WTC11 (cell line): ENCODE data around the gene SH3TC1. TPM values are rescaled to one million over a fixed set of nuclear protein-coding genes. Genes with fewer than 3 reads are reported as not detected.

ENCODE experiments used
- ATAC-seq: fragments of 200-7000 bp; cut with Tn5 transposase; 2 replicates; pipeline ENCODE4 v1.10.0; 2021; ENCODE audit warnings: mild to moderate bottlenecking, moderate library complexity
- CTCF ChIA-PET: fragments of 300-600 bp; sonication (Branson Sonifier 250); formaldehyde crosslinking; loops from one replicate; lab custom pipeline; 2021; ENCODE audit warnings: antibody characterized with exemption; lab: Charles Lee
- POLR2A ChIA-PET: fragments of 350-600 bp; sonication (Branson Sonifier 250); formaldehyde crosslinking; loops from one replicate; lab custom pipeline; 2021; ENCODE audit warnings: antibody characterized with exemption; lab: Charles Lee
- DNase-seq: peaks from one replicate; pipeline ENCODE4 v3.0.0; 2021; ENCODE audit warnings: low spot score
- H3K27ac Mint-ChIP-seq: 2 replicates; pipeline ENCODE4 v1.8.0; 2021; ENCODE audit warnings: mixed read lengths
- H3K27me3 Mint-ChIP-seq: 2 replicates; pipeline ENCODE4 v1.8.0; 2021; ENCODE audit warnings: low read depth, mild to moderate bottlenecking, moderate library complexity, mixed read lengths
- H3K36me3 Mint-ChIP-seq: 2 replicates; pipeline ENCODE4 v1.8.0; 2021; ENCODE audit warnings: mixed read lengths
- H3K4me1 Mint-ChIP-seq: 2 replicates; pipeline ENCODE4 v1.8.0; 2022; ENCODE audit warnings: mixed read lengths
- H3K4me3 Mint-ChIP-seq: 2 replicates; pipeline ENCODE4 v1.8.0; 2021; ENCODE audit warnings: mild to moderate bottlenecking, moderate library complexity, mixed read lengths
- H3K9me3 Mint-ChIP-seq: 2 replicates; pipeline ENCODE4 v1.8.0; 2021; ENCODE audit warnings: mixed read lengths
- ARID4B ChIP-seq: sonication (generic); formaldehyde crosslinking; IDR thresholded peaks from 2 replicates; pipeline ENCODE4 v1.8.0; 2023; ENCODE audit warnings: missing genetic modification reagents, mild to moderate bottlenecking, borderline replicate concordance
- CBFB ChIP-seq: sonication (generic); formaldehyde crosslinking; IDR thresholded peaks from 2 replicates; pipeline ENCODE4 v1.8.1; 2022; ENCODE audit warnings: mild to moderate bottlenecking, low read depth, missing genetic modification reagents
- ERG ChIP-seq: fragments of 250-450 bp; sonication (Bioruptor Pico); IDR thresholded peaks from 2 replicates; pipeline ENCODE4 v1.8.0; 2021; ENCODE audit warnings: mild to moderate bottlenecking
- ETV6 ChIP-seq: sonication (generic); formaldehyde crosslinking; IDR thresholded peaks from 2 replicates; pipeline ENCODE4 v1.8.1; 2022; ENCODE audit warnings: mild to moderate bottlenecking, missing genetic modification reagents
- GRHL2 ChIP-seq: fragments of 250-450 bp; sonication (Bioruptor Pico); IDR thresholded peaks from 2 replicates; pipeline ENCODE4 v1.8.0; 2022; ENCODE audit warnings: mild to moderate bottlenecking, moderate library complexity; ENCODE audit not compliant: insufficient replicate concordance, severe bottlenecking
- GTF2I ChIP-seq: fragments of 250-450 bp; sonication (Bioruptor Pico); conservative IDR thresholded peaks from 2 replicates; pipeline ENCODE4 v1.4.0; 2021; ENCODE audit warnings: mild to moderate bottlenecking
- HMGA2 ChIP-seq: fragments of 250-450 bp; sonication (Bioruptor Pico); IDR thresholded peaks from 2 replicates; pipeline ENCODE4 v1.4.0; 2021; ENCODE audit warnings: mild to moderate bottlenecking, moderate library complexity
- HMGXB4 ChIP-seq: sonication (generic); formaldehyde crosslinking; IDR thresholded peaks from 2 replicates; pipeline ENCODE4 v1.8.1; 2023; ENCODE audit warnings: mild to moderate bottlenecking, moderate library complexity, missing genetic modification reagents
- IRF2 ChIP-seq: sonication (generic); formaldehyde crosslinking; IDR thresholded peaks from 2 replicates; pipeline ENCODE4 v1.8.0; 2022; ENCODE audit warnings: low read depth, missing genetic modification reagents, borderline replicate concordance
- JUN ChIP-seq: sonication (generic); formaldehyde crosslinking; IDR thresholded peaks from 2 replicates; pipeline ENCODE4 v1.8.0; 2023; ENCODE audit warnings: mild to moderate bottlenecking, missing genetic modification reagents
- MLX ChIP-seq: sonication (generic); formaldehyde crosslinking; IDR thresholded peaks from 2 replicates; pipeline ENCODE4 v1.8.1; 2023; ENCODE audit warnings: mild to moderate bottlenecking, missing genetic modification reagents, moderate library complexity
- MXD4 ChIP-seq: fragments of 250-450 bp; sonication (Bioruptor Pico); IDR thresholded peaks from 2 replicates; pipeline ENCODE4 v1.8.0; 2021; ENCODE audit warnings: mild to moderate bottlenecking, moderate library complexity, borderline replicate concordance
- NR1H2 ChIP-seq: sonication (generic); formaldehyde crosslinking; IDR thresholded peaks from 2 replicates; pipeline ENCODE4 v1.9.0; 2021; ENCODE audit warnings: mild to moderate bottlenecking, moderate library complexity, missing genetic modification reagents
- PRDM15 ChIP-seq: sonication (generic); formaldehyde crosslinking; IDR thresholded peaks from 2 replicates; pipeline ENCODE4 v1.8.0; 2022; ENCODE audit warnings: missing genetic modification reagents
- SP1 ChIP-seq: sonication (generic); formaldehyde crosslinking; conservative IDR thresholded peaks from 2 replicates; pipeline ENCODE4 v1.8.1; 2022; ENCODE audit warnings: missing genetic modification reagents
- TEAD1 ChIP-seq: sonication (generic); formaldehyde crosslinking; IDR thresholded peaks from 2 replicates; pipeline ENCODE4 v1.8.0; 2022; ENCODE audit warnings: mild to moderate bottlenecking, missing genetic modification reagents
- TEAD4 ChIP-seq: sonication (generic); formaldehyde crosslinking; IDR thresholded peaks from 2 replicates; pipeline ENCODE4 v1.8.0; 2022; ENCODE audit warnings: mild to moderate bottlenecking, missing genetic modification reagents
- USF2 ChIP-seq: sonication (generic); formaldehyde crosslinking; IDR thresholded peaks from 2 replicates; pipeline ENCODE4 v1.8.1; 2023; ENCODE audit warnings: mild to moderate bottlenecking, missing genetic modification reagents, moderate library complexity
- ZNF219 ChIP-seq: sonication (generic); formaldehyde crosslinking; IDR thresholded peaks from 2 replicates; pipeline ENCODE4 v1.8.0; 2023; ENCODE audit warnings: missing genetic modification reagents, mild to moderate bottlenecking, borderline replicate concordance
- ZNF232 ChIP-seq: sonication (generic); formaldehyde crosslinking; IDR thresholded peaks from 2 replicates; pipeline ENCODE4 v1.8.0; 2022; ENCODE audit warnings: mild to moderate bottlenecking, missing genetic modification reagents
- total RNA-seq: library from RNA; stranded (reverse); gene quantifications from 3 replicates; pipeline ENCODE4 v1.2.3, GENCODE V29; 2021

SH3TC1 gene
- total RNA-seq, 1 experiment from 2014 or later: 0.42 TPM

GRCh38 chr4:8281519-8282133 is 82.5 kb downstream of the SH3TC1 start (continued):
- TF ChIP-seq ERG (CRISPR knock-in tag): no peak
- TF ChIP-seq, all 79 proteins: peak for 0

GRCh38 chr4:8282134-8282641 is 83.1 kb downstream of the SH3TC1 start:
- POLR2A ChIA-PET: no interaction called here

More at GRCh38 chr4:8282134-8282641, 83.1 kb downstream of the SH3TC1 start:
- H3K4me1 Mint-ChIP-seq: no peaks in the 10 kb centered on the region
- no peaks in the 10 kb centered on the region for H3K36me3 Mint-ChIP-seq
- TF ChIP-seq USF2 (CRISPR knock-in tag): no peak
- no peak for TF ChIP-seq TEAD1 (CRISPR knock-in tag)
- no peak for TF ChIP-seq ZNF219 (CRISPR knock-in tag)
- no peak for TF ChIP-seq TEAD4 (CRISPR knock-in tag)
- no peak for TF ChIP-seq ETV6 (CRISPR knock-in tag)
- TF ChIP-seq HMGXB4 (CRISPR knock-in tag): no peak
- no peak for TF ChIP-seq ARID4B (CRISPR knock-in tag)
- no peak for TF ChIP-seq JUN (CRISPR knock-in tag)
- TF ChIP-seq SP1 (CRISPR knock-in tag): no peak
- no peak for TF ChIP-seq HMGA2
- TF ChIP-seq GRHL2 (CRISPR knock-in tag): no peak
- TF ChIP-seq MLX (CRISPR knock-in tag): no peak
- TF ChIP-seq IRF2 (CRISPR knock-in tag): no peak
- no peak for TF ChIP-seq NR1H2 (CRISPR knock-in tag)
- TF ChIP-seq CBFB: no peak
- TF ChIP-seq PRDM15 (CRISPR knock-in tag): no peak
- TF ChIP-seq ZNF232 (CRISPR knock-in tag): no peak
- TF ChIP-seq GTF2I (CRISPR knock-in tag): no peak
- TF ChIP-seq MXD4 (CRISPR knock-in tag): no peak
- no peak overlapping the region for H3K4me3 Mint-ChIP-seq
- no peaks in the 10 kb centered on the region for H3K9me3 Mint-ChIP-seq
- CTCF ChIA-PET: interaction anchor here (1.1 to 1.5 kb wide), 2 partner anchors 15 to 105 kb away, joined by 5 to 7 read pairs; no protein-coding TSS in a partner anchor
- no peak overlapping the region for H3K27ac Mint-ChIP-seq
- DNase-seq (no peak), ATAC-seq (no peak)
- H3K27me3 Mint-ChIP-seq: no peaks in the 10 kb centered on the region
